ENCODE data around the gene KATNB1. TPM values are rescaled to one million over a fixed set of nuclear protein-coding genes. Genes with fewer than 3 reads are reported as not detected.

The KATNB1 gene
- total RNA-seq: 42.1 and 47.4 TPM in 2 replicates
- long read RNA-seq, transcript KATNB1-201 (20 exons, 2,664 nt): major isoform, 9 of 29 reads
- long read RNA-seq, partial matches to known transcripts: 8 of 29 reads
- long read RNA-seq, other reads (novel, unspliced or antisense): 12 of 29 reads

GRCh38 chr16:57735755-57736418 is at the start of gene KATNB1:
KATNB1 (plus strand) TSS chr16:57735770; CDS start chr16:57737244, 1,474 bp downstream.
- Mint-ChIP-seq H3K4me3 (peak within 1 kb of the TSS; percentile 98), H3K4me1 (peaks cover 23% of the 10 kb centered on the region), H3K27ac (ENCODE audit: unreplicated experiment) (peak within 1 kb of the TSS; percentile 97), H3K36me3 (ENCODE audit: low read depth) (peaks cover 2% of the 10 kb centered on the region), H3K9me3 (peaks cover 2% of the 10 kb centered on the region), H3K27me3 (ENCODE audit: low read depth) (no peaks in the 10 kb centered on the region)
- TF ChIP-seq CTCF (conservative IDR thresholded peaks at IDR 0.05): no peak
- peak; percentile 25 for DNase-seq (ENCODE audit: low read depth, low spot score)

GRCh38 chr16:57686577-57686976 is 49.0 kb upstream of the KATNB1 start:
- no peak overlapping the region for H3K4me3 Mint-ChIP-seq
- H3K27ac Mint-ChIP-seq (ENCODE audit: unreplicated experiment): no peak overlapping the region
- peaks cover 2% of the 10 kb centered on the region for H3K9me3 Mint-ChIP-seq
- no peak for TF ChIP-seq CTCF (conservative IDR thresholded peaks at IDR 0.05)
- peaks cover 11% of the 10 kb centered on the region for H3K4me1 Mint-ChIP-seq
- H3K27me3 Mint-ChIP-seq (ENCODE audit: low read depth): no peaks in the 10 kb centered on the region
- no peak for DNase-seq (ENCODE audit: low read depth, low spot score)
- no peaks in the 10 kb centered on the region for H3K36me3 Mint-ChIP-seq (ENCODE audit: low read depth)

GRCh38 chr16:57687363-57687929 is 48.1 kb upstream of the KATNB1 start:
- Mint-ChIP-seq H3K4me1 (peaks cover 11% of the 10 kb centered on the region), H3K4me3 (no peak overlapping the region), H3K27ac (ENCODE audit: unreplicated experiment) (peak overlapping the region; percentile 43), H3K27me3 (ENCODE audit: low read depth) (no peaks in the 10 kb centered on the region), H3K9me3 (peaks cover 2% of the 10 kb centered on the region), H3K36me3 (ENCODE audit: low read depth) (no peaks in the 10 kb centered on the region)
- DNase-seq (ENCODE audit: low read depth, low spot score): no peak
- no peak for TF ChIP-seq CTCF (conservative IDR thresholded peaks at IDR 0.05)

- no peak for TF ChIP-seq CTCF (conservative IDR thresholded peaks at IDR 0.05)
- peaks cover 7% of the 10 kb centered on the region for H3K4me1 Mint-ChIP-seq
- H3K9me3 Mint-ChIP-seq: peaks cover 2% of the 10 kb centered on the region
- no peaks in the 10 kb centered on the region for H3K27me3 Mint-ChIP-seq (ENCODE audit: low read depth)
- no peaks in the 10 kb centered on the region for H3K36me3 Mint-ChIP-seq (ENCODE audit: low read depth)
- no peak overlapping the region for H3K4me3 Mint-ChIP-seq
- H3K27ac Mint-ChIP-seq (ENCODE audit: unreplicated experiment): peak overlapping the region; percentile 38
- no peak for DNase-seq (ENCODE audit: low read depth, low spot score)
These were observed 47.0 kb upstream of the KATNB1 start for GRCh38 chr16:57688487-57688986.

- no peak overlapping the region for H3K27ac Mint-ChIP-seq (ENCODE audit: unreplicated experiment)
- peaks cover 6% of the 10 kb centered on the region for H3K4me1 Mint-ChIP-seq
- H3K4me3 Mint-ChIP-seq: no peak overlapping the region
- TF ChIP-seq CTCF (conservative IDR thresholded peaks at IDR 0.05): no peak
- H3K36me3 Mint-ChIP-seq (ENCODE audit: low read depth): no peaks in the 10 kb centered on the region
- DNase-seq (ENCODE audit: low read depth, low spot score): no peak
- peaks cover 2% of the 10 kb centered on the region for H3K9me3 Mint-ChIP-seq
- no peaks in the 10 kb centered on the region for H3K27me3 Mint-ChIP-seq (ENCODE audit: low read depth)
These were observed 46.4 kb upstream of the KATNB1 start for GRCh38 chr16:57688987-57689761.
